Activated CD4-positive, alpha-beta T cell treated with anti-CD3 and anti-CD28 coated beads, Interleukin-2, Interleukin-6, amounts not matched to agents 100 ng/mL and 50 ng/mL, durations not matched to agents 16 hours and 8 hours (primary cell): ENCODE results near the gene OR4D6.
"Not testable (repeated sequence)": the region's sequence is repeated elsewhere in the genome, so short reads cannot be mapped to it uniquely, and the experiment has no call there.

Source experiments
- DNase-seq: peaks from one replicate; pipeline ENCODE4 v3.0.0-alpha.2; 2020

The OR4D6 gene

GRCh38 chr11:59456661-59457060 is at the start of gene OR4D6:
TSS of gene OR4D6 (plus strand) at chr11:59456961. CDS start at chr11:59456961, 0 bp downstream.
- no peak for DNase-seq

GRCh38 chr11:59413646-59414045 is 43.1 kb upstream of the OR4D6 start:
- no peak for DNase-seq

- no peak for DNase-seq
Observed at GRCh38 chr11:59415111-59415510, 41.6 kb upstream of the OR4D6 start.

GRCh38 chr11:59416613-59417012 is 40.1 kb upstream of the OR4D6 start:
- DNase-seq: no peak

DNA sequence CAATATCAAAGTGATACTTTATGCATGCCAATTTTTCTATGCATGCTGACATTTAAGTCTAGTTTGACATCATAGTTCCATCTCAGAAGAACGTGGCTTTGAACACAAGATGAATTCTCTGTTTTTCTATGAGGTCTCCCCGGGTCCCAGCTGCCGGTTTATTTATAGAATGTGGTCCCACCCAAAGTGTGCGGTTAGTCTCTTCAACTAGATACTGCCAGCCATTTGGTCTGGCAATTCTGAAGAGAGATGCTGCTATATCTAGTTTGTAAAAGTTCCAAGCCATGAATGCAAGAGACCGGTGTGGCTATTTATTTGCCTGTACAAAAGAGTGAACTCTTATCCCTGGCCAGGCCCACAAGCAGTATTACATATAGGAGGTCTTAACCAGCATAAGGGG is 39.7 kb upstream of the OR4D6 start:
- no peak for DNase-seq

DNA sequence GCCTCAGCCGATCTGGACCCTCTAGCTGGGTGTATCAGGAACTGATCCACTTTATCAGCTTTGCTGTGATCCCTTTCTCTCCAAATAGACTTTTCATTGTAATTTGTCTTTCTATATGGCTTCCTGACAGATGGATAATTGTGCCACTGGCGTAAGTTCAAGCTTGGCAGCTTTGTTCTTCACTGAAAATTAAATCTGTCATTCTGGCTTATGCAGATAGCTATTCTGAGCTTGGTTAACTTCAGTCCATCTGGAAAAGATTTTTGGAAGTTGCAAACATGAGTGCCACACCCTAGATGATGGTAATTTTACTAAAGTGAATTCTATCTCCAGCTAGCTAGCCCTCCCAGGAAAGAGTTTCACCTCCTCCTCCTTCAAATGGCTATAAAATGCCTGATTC is 38.6 kb upstream of the OR4D6 start:
- no peak for DNase-seq

GRCh38 chr11:59423835-59424234 is 32.9 kb upstream of the OR4D6 start:
- no peak for DNase-seq

DNA sequence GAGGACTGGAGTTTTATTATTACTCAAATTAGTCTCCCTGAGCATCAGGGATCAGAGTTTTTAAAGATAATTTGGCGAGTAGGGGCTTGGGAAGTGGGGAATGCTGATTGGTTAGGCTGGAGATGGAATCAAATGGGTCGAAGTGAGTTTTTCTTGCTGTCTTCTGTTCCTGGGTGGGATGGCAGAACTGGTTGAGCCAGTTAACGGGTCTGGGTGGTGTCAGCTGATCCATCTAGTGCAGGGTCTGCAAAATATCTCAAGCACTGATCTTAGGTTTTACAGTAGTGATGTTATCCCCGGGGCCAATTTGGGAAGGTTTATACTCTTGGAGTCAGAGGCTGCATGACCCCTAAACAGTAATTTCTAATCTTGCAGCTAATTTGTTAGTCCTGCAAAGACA is 31.6 kb upstream of the OR4D6 start:
- no peak for DNase-seq

GRCh38 chr11:59426361-59427067 is 30.2 kb upstream of the OR4D6 start, which contains the start of gene OR5A2:
TSS of gene OR5A2 (minus strand) at chr11:59426413. CDS start at chr11:59422953, 3,460 bp downstream.
- no peak for DNase-seq

DNA sequence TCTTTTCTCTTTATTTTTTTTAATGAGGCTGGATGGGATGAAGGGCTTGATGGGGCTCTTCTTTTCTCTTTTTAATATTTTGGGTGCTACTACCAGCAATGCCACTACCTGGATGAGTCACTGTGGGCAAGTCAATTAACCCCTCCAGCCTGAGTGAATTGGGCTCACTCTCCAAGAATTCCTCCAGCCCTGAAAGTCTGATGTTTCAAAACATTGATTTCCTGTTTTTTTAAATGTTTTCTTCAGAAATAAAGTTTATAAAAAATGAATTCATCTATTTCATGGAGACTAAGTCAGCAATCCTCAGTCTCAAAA is 29.7 kb upstream of the OR4D6 start:
- DNase-seq: no peak

DNA sequence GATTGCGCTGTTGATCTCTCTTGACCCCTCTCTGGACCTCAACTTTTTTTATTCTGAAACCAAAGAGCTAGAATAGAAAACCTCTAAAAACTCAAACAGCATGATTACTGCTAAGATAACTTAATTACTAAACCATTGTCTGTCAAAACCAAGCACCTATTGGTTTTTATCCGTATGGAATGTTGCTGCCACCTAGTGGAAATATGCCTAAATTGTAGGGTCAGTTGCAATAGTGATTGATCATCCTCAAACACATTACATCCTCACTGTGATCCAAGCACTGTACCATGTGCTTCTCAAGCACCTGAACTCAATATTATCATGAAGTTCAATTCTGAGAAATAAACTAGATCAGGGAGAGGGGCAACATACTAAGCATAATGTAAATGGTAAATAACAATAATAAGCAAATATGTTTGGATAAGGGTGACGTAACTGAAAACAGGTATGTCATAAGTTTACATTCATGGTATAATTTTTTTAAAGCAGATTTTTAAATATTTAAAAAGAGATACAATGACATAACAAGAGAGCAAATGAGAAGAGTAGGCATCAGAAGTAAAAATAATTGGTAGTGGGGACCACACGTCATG is 26.7 kb upstream of the OR4D6 start:
- peak; percentile 72 for DNase-seq

- no peak for DNase-seq
Observed at GRCh38 chr11:59436169-59436568, 20.6 kb upstream of the OR4D6 start, which contains the start of gene OR5A1. TSS of gene OR5A1 (plus strand) at chr11:59436469. CDS start at chr11:59443169, 6,700 bp downstream.

GRCh38 chr11:59437770-59438169 is 19.0 kb upstream of the OR4D6 start:
- no peak for DNase-seq

DNA sequence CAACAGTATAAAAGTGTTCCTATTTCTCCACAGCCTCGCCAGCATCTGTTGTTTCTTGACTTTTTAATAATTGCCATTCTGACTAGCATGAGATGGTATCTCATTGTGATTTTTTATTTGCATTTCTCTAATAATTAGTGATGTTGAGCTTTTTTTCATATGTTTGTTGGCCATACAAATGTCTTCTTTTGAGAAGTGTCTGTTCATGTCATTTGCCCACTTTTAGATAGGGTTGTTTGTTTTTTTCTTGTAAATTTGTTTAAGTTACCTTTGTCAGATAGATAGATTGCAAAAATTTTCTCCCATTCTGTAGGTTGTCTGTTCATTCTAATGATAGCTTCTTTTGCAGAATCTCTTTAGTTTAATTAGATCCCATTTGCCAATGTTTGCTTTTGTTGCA is 11.1 kb upstream of the OR4D6 start:
- DNase-seq: not testable (repeated sequence)

- DNase-seq: no peak
Observed at GRCh38 chr11:59448484-59448883, 8.3 kb upstream of the OR4D6 start.

GRCh38 chr11:59459916-59460315 is 3.2 kb downstream of the OR4D6 start:
- no peak for DNase-seq

- no peak for DNase-seq
Observed at GRCh38 chr11:59463190-59463641, 6.5 kb downstream of the OR4D6 start.

DNA sequence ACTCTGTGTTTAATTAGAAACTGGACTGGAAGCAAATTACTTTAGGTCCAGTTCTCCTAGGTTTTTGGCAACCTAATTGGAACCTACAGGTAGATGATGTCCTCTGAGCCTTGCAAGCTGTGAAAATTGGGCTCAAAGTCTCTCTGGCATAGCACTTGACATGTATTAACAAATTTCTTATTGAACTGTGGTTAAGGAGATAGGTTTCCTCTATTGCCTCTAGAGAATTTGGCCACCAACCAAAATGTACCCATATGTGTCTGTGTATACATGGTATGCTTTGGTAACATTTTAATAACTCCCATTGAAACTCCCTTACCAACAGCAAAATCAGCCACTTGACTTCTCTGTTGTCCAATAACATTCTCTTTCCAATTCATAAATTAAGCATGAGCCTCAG is 16.3 kb downstream of the OR4D6 start, which contains the start of gene OR4D10:
Gene OR4D10, plus strand, starts transcription at position 301 of the 400 bp plus-strand sequence. CDS start 4,115 bp downstream, outside the sequence.
- DNase-seq: no peak

DNA sequence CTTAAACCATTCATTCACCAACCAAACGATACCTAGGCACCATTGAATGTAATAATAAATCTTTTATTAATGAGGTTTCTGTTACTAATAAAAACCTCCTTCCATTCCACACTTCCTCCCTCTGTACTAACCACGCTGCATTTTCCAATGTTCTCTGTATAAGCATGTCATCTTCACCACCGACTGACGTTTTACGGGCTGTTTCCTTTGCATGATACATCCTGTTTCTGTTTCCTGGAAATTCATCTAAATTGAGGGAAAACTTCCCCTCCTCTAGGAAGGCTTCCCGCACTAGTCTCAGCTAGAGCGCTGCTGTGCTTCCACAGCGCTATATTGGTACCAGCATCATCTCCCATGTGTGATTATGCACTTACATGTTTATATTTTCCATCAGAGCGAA is 18.4 kb downstream of the OR4D6 start:
- DNase-seq: no peak

DNA sequence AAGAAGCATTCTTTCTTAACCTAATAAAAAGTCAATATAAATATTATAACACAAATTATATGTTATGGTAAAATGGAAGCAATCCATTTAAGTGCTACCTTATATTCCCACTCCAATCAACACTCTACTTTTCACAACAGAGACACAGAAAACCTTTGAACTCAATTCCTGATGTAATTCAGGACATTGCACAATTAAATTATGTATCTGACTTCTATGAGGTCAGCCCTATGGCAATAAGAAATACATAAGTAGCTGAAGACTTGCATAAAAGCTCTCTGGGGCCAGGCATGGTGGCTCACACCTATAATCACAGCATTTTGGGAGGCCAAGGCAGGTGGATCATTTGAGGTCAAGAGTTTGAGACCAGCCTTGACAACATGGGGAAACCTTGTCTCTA is 23.1 kb downstream of the OR4D6 start:
- DNase-seq: no peak

GRCh38 chr11:59480359-59480758 is 23.6 kb downstream of the OR4D6 start:
- DNase-seq: no peak

- DNase-seq: peak; percentile 7
Observed at GRCh38 chr11:59501931-59502330, 45.2 kb downstream of the OR4D6 start.

GRCh38 chr11:59503276-59503675 is 46.5 kb downstream of the OR4D6 start, which contains the start of gene OR4D11:
TSS of gene OR4D11 (plus strand) at chr11:59503576. CDS start at chr11:59503576, 0 bp downstream.
- no peak for DNase-seq
